GM23338 (cell line): ENCODE measurements around the gene SMURF2. TPM values are rescaled to one million over a fixed set of nuclear protein-coding genes. Genes with fewer than 3 reads are reported as not detected.

Source experiments
- ATAC-seq: fragments of 200-7000 bp; cut with Tn5 transposase; 3 replicates; pipeline ENCODE4 v1.9.1; 2020
- DNase-seq: peaks from one replicate; pipeline ENCODE4 v3.0.0-alpha.2; 2015; ENCODE audit warnings: low spot score
- H2AFZ ChIP-seq: fragments of 200-600 bp; sonication (generic); 2 replicates; pipeline ENCODE4 v1.8.0; 2016; ENCODE audit warnings: antibody characterized with exemption, mild to moderate bottlenecking, moderate library complexity
- H3F3A ChIP-seq: fragments of 200-600 bp; sonication (generic); replicated peaks from 2 replicates; pipeline ENCODE4 v1.8.0; 2017; ENCODE audit warnings: antibody characterized with exemption, mixed run types, low read depth
- H3K27ac ChIP-seq: fragments of 200-600 bp; sonication (generic); 2 replicates; pipeline ENCODE4 v1.6.1; 2016; ENCODE audit warnings: low read depth
- H3K27me3 ChIP-seq: fragments of 200-600 bp; sonication (generic); 2 replicates; pipeline ENCODE4 v1.8.0; 2016; ENCODE audit warnings: mild to moderate bottlenecking, mixed run types, moderate library complexity; ENCODE audit not compliant: insufficient read depth
- H3K36me3 ChIP-seq: fragments of 200-600 bp; sonication (generic); 2 replicates; pipeline ENCODE4 v1.8.0; 2016; ENCODE audit warnings: mild to moderate bottlenecking; ENCODE audit not compliant: insufficient read depth
- H3K4me1 ChIP-seq: fragments of 200-600 bp; sonication (generic); 2 replicates; pipeline ENCODE4 v1.8.0; 2016; ENCODE audit warnings: mild to moderate bottlenecking, moderate library complexity; ENCODE audit not compliant: insufficient read depth
- H3K4me2 ChIP-seq: fragments of 200-600 bp; sonication (generic); 2 replicates; pipeline ENCODE4 v1.7.1; 2017; ENCODE audit warnings: mixed run types
- H3K4me3 ChIP-seq: fragments of 200-600 bp; sonication (generic); 2 replicates; pipeline ENCODE4 v1.6.1; 2016; ENCODE audit warnings: mixed run types
- H3K79me2 ChIP-seq: fragments of 200-600 bp; sonication (generic); replicated peaks from 2 replicates; pipeline ENCODE4 v1.8.0; 2017; ENCODE audit warnings: mild to moderate bottlenecking; ENCODE audit not compliant: insufficient read depth
- H3K9me2 ChIP-seq: fragments of 200-600 bp; sonication (generic); 2 replicates; pipeline ENCODE4 v1.8.0; 2017; ENCODE audit not compliant: insufficient read depth
- H4K20me1 ChIP-seq: fragments of 200-600 bp; sonication (generic); replicated peaks from 2 replicates; pipeline ENCODE4 v1.8.0; 2017; ENCODE audit warnings: mild to moderate bottlenecking; ENCODE audit not compliant: insufficient read depth
- H3K27ac Mint-ChIP-seq: 2 replicates; pipeline ENCODE4 v1.8.0; 2020; ENCODE audit warnings: inconsistent platforms, mild to moderate bottlenecking, moderate library complexity, mixed read lengths
- H3K27me3 Mint-ChIP-seq: 3 replicates; pipeline ENCODE4 v1.8.0; 2022; ENCODE audit warnings: low read depth, mild to moderate bottlenecking, moderate library complexity, mixed read lengths, inconsistent platforms; ENCODE audit not compliant: insufficient read depth, poor library complexity
- H3K36me3 Mint-ChIP-seq: 3 replicates; pipeline ENCODE4 v1.8.0; 2021; ENCODE audit warnings: low read depth, mild to moderate bottlenecking, inconsistent platforms, moderate library complexity, mixed read lengths
- H3K4me1 Mint-ChIP-seq: 3 replicates; pipeline ENCODE4 v1.8.0; 2020; ENCODE audit warnings: mild to moderate bottlenecking, inconsistent platforms, mixed read lengths
- H3K4me3 Mint-ChIP-seq: 3 replicates; pipeline ENCODE4 v1.8.0; 2021; ENCODE audit warnings: moderate library complexity, mild to moderate bottlenecking, inconsistent platforms, mixed read lengths
- H3K9me3 Mint-ChIP-seq: 3 replicates; pipeline ENCODE4 v1.8.0; 2020; ENCODE audit warnings: moderate library complexity, mild to moderate bottlenecking, inconsistent platforms, mixed read lengths
- CREB1 ChIP-seq: fragments of 250-450 bp; sonication (Bioruptor Pico); IDR thresholded peaks from 2 replicates; pipeline ENCODE4 v1.5.0; 2020; ENCODE audit warnings: low read depth, mild to moderate bottlenecking, moderate library complexity
- ETS1 ChIP-seq: IDR thresholded peaks from 2 replicates; pipeline ENCODE4 v1.6.1; 2016; ENCODE audit warnings: antibody characterized with exemption
- EZH2 ChIP-seq: fragments of 200-600 bp; sonication (generic); IDR thresholded peaks from one replicate; pipeline ENCODE4 v1.8.0; 2017; ENCODE audit warnings: antibody characterized with exemption, mild to moderate bottlenecking, low read depth; ENCODE audit not compliant: unreplicated experiment
- EZH2phosphoT487 ChIP-seq: fragments of 200-600 bp; sonication (generic); IDR thresholded peaks from one replicate; pipeline ENCODE4 v1.8.1; 2018; ENCODE audit warnings: antibody characterized with exemption; ENCODE audit not compliant: unreplicated experiment
- JUNB ChIP-seq: IDR thresholded peaks from one replicate; pipeline ENCODE4 v1.6.1; 2016; ENCODE audit warnings: antibody characterized with exemption; ENCODE audit not compliant: unreplicated experiment
- NANOG ChIP-seq: IDR thresholded peaks from 2 replicates; pipeline ENCODE4 v1.6.1; 2016; ENCODE audit warnings: antibody characterized with exemption, borderline replicate concordance
- POLR2AphosphoS5 ChIP-seq: IDR thresholded peaks from 2 replicates; pipeline ENCODE4 v1.6.1; 2016; ENCODE audit warnings: antibody characterized with exemption, low read depth
- REST ChIP-seq: IDR thresholded peaks from one replicate; pipeline ENCODE4 v1.6.1; 2018; ENCODE audit warnings: antibody characterized with exemption; ENCODE audit not compliant: unreplicated experiment
- STAT1 ChIP-seq: IDR thresholded peaks from one replicate; pipeline ENCODE4 v1.6.1; 2016; ENCODE audit warnings: antibody characterized with exemption; ENCODE audit not compliant: unreplicated experiment
- ZNF114 ChIP-seq: fragments of 250-450 bp; sonication (Bioruptor Pico); IDR thresholded peaks from 2 replicates; pipeline ENCODE4 v1.5.0; 2020; ENCODE audit warnings: mild to moderate bottlenecking, moderate library complexity
- ZNF331 ChIP-seq: fragments of 250-450 bp; sonication (Bioruptor Pico); IDR thresholded peaks from 2 replicates; pipeline ENCODE4 v1.5.0; 2020; ENCODE audit warnings: low read depth, mild to moderate bottlenecking, moderate library complexity
- polyA plus RNA-seq: library from polyadenylated mRNA; unstranded; fragments of >200 nt; fragmentation: Nextera tagmentation; extraction: Ambion mirVana; gene quantifications from 2 replicates; pipeline ENCODE4 v1.2.1, GENCODE V29; 2016
- total RNA-seq: library from RNA; depleted of rRNA; stranded (reverse); fragments of >200 nt; shearing (Covaris generic); gene quantifications from 2 replicates; pipeline ENCODE4 v1.2.3, GENCODE V29; 2014
- TF ChIP-seq, protein P1 (sequence below): fragments of 250-450 bp; sonication (Bioruptor Pico); IDR thresholded peaks from 2 replicates; pipeline ENCODE4 v1.5.0; 2020; ENCODE audit warnings: mild to moderate bottlenecking, moderate library complexity
- TF ChIP-seq, protein P2 (sequence below), 2 experiments: fragments of 200-600 bp in 1 of 2; sonication (generic) in 1 of 2; conservative IDR thresholded peaks; 2 replicates each; pipeline versions ENCODE4 v1.5.1 to v1.6.1; 2016 to 2017; ENCODE audit warnings: antibody characterized with exemption in 2 of 2, low read depth in 2 of 2, mild to moderate bottlenecking in 2 of 2, moderate library complexity in 1 of 2

Gene SMURF2
- total and polyA plus RNA-seq, 2 experiments from 2014 or later, result 12.1 to 29.6 TPM

DNA sequence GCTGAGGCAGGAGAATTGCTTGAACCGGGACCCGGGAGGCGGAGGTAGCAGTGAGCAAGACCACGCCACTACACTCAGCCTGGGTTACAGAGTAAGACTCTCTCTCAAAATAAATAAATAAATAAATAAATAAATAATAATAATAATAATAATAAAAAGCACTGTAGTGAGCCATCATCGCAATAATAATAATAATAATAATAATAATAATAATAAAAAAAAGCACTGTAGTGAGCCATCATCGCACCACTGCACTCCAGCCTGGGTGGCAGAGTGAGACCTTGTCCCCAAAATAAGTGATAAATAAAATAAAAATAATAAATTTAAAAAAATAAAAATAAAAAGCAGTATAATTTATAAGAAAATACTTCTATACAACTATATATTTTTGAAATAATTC lies 40.3 kb downstream of the SMURF2 start:
- Mint-ChIP-seq H3K27me3 (no peaks in the 10 kb centered on the region), H3K27ac (no peak overlapping the region), H3K9me3 (no peaks in the 10 kb centered on the region), H3K36me3 (no peaks in the 10 kb centered on the region), H3K4me3 (no peak overlapping the region), H3K4me1 (no peaks in the 10 kb centered on the region; the same call in 2 of the 3 replicates)
- Histone ChIP-seq H3K27ac (no peak overlapping the region), H3K27me3 (no peaks in the 10 kb centered on the region), H2AFZ (no peak overlapping the region), H3K36me3 (no peaks in the 10 kb centered on the region), H3F3A (no peaks in the 10 kb centered on the region), H3K9me2 (no peaks in the 10 kb centered on the region), H3K4me2 (no peak overlapping the region), H3K4me1 (0 out of 2 replicates have a peak, but pooled peaks cover 4% of the 10 kb centered on the region), H4K20me1 (peaks cover 5% of the 10 kb centered on the region), H3K79me2 (peaks cover 34% of the 10 kb centered on the region), H3K4me3 (no peak overlapping the region)
- ATAC-seq (no peak), DNase-seq (no peak)
- TF ChIP-seq EZH2phosphoT487 (no peak), ZNF331 (CRISPR knock-in tag) (no peak), CREB1 (no peak), STAT1 (no peak), EZH2 (no peak), NANOG (no peak), JUNB (no peak), ETS1 (no peak), POLR2AphosphoS5 (no peak), REST (no peak), ZNF114 (CRISPR knock-in tag) (no peak)
- TF ChIP-seq, protein P1, sequence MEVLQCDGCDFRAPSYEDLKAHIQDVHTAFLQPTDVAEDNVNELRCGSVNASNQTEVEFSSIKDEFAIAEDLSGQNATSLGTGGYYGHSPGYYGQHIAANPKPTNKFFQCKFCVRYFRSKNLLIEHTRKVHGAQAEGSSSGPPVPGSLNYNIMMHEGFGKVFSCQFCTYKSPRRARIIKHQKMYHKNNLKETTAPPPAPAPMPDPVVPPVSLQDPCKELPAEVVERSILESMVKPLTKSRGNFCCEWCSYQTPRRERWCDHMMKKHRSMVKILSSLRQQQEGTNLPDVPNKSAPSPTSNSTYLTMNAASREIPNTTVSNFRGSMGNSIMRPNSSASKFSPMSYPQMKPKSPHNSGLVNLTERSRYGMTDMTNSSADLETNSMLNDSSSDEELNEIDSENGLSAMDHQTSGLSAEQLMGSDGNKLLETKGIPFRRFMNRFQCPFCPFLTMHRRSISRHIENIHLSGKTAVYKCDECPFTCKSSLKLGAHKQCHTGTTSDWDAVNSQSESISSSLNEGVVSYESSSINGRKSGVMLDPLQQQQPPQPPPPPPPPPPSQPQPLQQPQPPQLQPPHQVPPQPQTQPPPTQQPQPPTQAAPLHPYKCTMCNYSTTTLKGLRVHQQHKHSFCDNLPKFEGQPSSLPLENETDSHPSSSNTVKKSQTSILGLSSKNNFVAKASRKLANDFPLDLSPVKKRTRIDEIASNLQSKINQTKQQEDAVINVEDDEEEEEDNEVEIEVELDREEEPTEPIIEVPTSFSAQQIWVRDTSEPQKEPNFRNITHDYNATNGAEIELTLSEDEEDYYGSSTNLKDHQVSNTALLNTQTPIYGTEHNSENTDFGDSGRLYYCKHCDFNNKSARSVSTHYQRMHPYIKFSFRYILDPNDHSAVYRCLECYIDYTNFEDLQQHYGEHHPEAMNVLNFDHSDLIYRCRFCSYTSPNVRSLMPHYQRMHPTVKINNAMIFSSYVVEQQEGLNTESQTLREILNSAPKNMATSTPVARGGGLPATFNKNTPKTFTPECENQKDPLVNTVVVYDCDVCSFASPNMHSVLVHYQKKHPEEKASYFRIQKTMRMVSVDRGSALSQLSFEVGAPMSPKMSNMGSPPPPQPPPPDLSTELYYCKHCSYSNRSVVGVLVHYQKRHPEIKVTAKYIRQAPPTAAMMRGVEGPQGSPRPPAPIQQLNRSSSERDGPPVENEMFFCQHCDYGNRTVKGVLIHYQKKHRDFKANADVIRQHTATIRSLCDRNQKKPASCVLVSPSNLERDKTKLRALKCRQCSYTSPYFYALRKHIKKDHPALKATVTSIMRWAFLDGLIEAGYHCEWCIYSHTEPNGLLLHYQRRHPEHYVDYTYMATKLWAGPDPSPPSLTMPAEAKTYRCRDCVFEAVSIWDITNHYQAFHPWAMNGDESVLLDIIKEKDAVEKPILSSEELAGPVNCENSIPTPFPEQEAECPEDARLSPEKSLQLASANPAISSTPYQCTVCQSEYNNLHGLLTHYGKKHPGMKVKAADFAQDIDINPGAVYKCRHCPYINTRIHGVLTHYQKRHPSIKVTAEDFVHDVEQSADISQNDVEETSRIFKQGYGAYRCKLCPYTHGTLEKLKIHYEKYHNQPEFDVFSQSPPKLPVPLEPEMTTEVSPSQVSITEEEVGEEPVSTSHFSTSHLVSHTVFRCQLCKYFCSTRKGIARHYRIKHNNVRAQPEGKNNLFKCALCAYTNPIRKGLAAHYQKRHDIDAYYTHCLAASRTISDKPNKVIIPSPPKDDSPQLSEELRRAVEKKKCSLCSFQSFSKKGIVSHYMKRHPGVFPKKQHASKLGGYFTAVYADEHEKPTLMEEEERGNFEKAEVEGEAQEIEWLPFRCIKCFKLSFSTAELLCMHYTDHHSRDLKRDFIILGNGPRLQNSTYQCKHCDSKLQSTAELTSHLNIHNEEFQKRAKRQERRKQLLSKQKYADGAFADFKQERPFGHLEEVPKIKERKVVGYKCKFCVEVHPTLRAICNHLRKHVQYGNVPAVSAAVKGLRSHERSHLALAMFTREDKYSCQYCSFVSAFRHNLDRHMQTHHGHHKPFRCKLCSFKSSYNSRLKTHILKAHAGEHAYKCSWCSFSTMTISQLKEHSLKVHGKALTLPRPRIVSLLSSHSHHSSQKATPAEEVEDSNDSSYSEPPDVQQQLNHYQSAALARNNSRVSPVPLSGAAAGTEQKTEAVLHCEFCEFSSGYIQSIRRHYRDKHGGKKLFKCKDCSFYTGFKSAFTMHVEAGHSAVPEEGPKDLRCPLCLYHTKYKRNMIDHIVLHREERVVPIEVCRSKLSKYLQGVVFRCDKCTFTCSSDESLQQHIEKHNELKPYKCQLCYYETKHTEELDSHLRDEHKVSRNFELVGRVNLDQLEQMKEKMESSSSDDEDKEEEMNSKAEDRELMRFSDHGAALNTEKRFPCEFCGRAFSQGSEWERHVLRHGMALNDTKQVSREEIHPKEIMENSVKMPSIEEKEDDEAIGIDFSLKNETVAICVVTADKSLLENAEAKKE, result no peak
- TF ChIP-seq, protein P2, sequence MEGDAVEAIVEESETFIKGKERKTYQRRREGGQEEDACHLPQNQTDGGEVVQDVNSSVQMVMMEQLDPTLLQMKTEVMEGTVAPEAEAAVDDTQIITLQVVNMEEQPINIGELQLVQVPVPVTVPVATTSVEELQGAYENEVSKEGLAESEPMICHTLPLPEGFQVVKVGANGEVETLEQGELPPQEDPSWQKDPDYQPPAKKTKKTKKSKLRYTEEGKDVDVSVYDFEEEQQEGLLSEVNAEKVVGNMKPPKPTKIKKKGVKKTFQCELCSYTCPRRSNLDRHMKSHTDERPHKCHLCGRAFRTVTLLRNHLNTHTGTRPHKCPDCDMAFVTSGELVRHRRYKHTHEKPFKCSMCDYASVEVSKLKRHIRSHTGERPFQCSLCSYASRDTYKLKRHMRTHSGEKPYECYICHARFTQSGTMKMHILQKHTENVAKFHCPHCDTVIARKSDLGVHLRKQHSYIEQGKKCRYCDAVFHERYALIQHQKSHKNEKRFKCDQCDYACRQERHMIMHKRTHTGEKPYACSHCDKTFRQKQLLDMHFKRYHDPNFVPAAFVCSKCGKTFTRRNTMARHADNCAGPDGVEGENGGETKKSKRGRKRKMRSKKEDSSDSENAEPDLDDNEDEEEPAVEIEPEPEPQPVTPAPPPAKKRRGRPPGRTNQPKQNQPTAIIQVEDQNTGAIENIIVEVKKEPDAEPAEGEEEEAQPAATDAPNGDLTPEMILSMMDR (conservative IDR thresholded peaks at IDR 0.05; ENCODE audit: low read depth in 2 of 2), result no peak
